Aortic smooth muscle cell (primary cell): ENCODE measurements around the gene TRIM66. TPM values are rescaled to one million over a fixed set of nuclear protein-coding genes. Genes with fewer than 3 reads are reported as not detected.

Experiments
- total RNA-seq: library from RNA; depleted of rRNA; stranded (reverse); fragments of >200 nt; gene quantifications from 2 replicates; pipeline ENCODE4 v1.2.3, GENCODE V29; 2014

The TRIM66 gene, protein sequence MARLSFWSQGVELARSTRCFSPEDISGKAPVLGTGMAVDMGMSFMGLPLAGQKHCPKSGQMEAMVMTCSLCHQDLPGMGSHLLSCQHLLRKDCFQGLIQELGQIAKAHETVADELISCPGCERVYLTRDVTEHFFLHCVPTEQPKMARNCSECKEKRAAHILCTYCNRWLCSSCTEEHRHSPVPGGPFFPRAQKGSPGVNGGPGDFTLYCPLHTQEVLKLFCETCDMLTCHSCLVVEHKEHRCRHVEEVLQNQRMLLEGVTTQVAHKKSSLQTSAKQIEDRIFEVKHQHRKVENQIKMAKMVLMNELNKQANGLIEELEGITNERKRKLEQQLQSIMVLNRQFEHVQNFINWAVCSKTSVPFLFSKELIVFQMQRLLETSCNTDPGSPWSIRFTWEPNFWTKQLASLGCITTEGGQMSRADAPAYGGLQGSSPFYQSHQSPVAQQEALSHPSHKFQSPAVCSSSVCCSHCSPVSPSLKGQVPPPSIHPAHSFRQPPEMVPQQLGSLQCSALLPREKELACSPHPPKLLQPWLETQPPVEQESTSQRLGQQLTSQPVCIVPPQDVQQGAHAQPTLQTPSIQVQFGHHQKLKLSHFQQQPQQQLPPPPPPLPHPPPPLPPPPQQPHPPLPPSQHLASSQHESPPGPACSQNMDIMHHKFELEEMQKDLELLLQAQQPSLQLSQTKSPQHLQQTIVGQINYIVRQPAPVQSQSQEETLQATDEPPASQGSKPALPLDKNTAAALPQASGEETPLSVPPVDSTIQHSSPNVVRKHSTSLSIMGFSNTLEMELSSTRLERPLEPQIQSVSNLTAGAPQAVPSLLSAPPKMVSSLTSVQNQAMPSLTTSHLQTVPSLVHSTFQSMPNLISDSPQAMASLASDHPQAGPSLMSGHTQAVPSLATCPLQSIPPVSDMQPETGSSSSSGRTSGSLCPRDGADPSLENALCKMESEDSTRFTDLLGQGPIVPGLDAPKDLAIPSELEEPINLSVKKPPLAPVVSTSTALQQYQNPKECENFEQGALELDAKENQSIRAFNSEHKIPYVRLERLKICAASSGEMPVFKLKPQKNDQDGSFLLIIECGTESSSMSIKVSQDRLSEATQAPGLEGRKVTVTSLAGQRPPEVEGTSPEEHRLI (N-terminal part only)
- total RNA-seq: 7.8 and 10.9 TPM in 2 replicates

DNA sequence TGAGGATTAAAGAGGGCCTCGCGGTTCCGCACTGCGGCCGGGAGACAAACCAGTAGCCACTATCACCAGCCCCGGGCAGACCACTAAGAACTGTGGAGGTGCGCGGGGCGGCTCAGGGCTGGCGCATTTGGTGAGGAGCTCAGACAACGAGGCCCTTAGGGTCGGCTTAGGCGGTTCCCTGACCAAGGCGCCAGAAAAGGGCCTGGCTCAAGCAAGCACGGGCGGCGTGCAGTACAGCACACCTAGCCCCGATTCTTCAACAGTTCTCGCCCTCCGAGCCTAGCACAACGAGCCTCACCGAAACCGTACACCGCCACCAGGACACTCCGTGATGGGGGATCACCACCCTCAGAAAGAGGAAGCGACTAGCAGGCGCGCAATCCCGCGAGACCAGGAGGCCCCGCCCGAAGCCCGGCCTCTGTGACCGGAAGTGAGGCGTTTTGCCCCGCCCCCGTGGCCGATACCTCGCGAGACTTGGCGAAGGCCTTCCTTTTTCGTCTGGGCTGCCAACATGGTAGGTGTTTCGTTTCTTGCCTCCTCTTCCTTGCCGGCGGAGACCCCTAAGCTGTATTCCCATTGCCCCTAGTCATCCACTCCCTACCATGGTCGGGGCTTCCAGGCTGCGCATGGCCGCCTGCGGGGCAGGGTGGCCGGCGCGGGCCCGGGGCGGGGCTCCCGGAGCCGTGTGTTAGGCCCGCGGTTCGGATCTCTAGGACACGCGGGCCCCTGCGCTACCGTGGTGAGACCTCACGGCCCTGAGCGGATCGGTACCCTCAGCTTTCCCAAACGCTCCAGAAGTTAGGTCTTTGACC is at the start of gene TRIM66, which contains the start of gene RPL27A:
Gene TRIM66, minus strand, starts transcription at position 363 of the 812 bp plus-strand sequence. CDS start 10,391 bp downstream, outside the sequence.
Gene RPL27A, plus strand, starts transcription at position 490 of the 812 bp plus-strand sequence. Its CDS starts 22 bp downstream, at position 512.

GRCh38 chr11:8593935-8594909 is 88.2 kb downstream of the TRIM66 start, which contains the start of gene STK33:
Gene STK33, minus strand, starts transcription at chr11:8594228. Its CDS starts 119,323 bp downstream, at chr11:8474905.

Other genes with a start within 250 kb of the TRIM66 start
- 0.12 and 0.26 TPM in 2 replicates for gene STK33, start 88.4 kb downstream of the TRIM66 start, total RNA-seq
- gene RPL27A, start 127 bp upstream of the TRIM66 start, total RNA-seq: 780 and 859 TPM in 2 replicates
- gene AKIP1, start 228.5 kb upstream of the TRIM66 start, total RNA-seq: 37.7 and 41.3 TPM in 2 replicates